ENCODE data around the gene RSPRY1. TPM values are rescaled to one million over a fixed set of nuclear protein-coding genes. Genes with fewer than 3 reads are reported as not detected.
"Not testable (repeated sequence)": the region's sequence is repeated elsewhere in the genome, so short reads cannot be mapped to it uniquely, and the experiment has no call there.

Gene RSPRY1
- total RNA-seq, 1 donor from 2014 or later = 63.7 TPM

GRCh38 chr16:57265850-57266530 lies 79.9 kb downstream of the RSPRY1 start:
- Mint-ChIP-seq H3K36me3 (ENCODE audit: insufficient read depth) (no peaks in the 10 kb centered on the region), H3K9me3 (ENCODE audit: low read depth) (no peaks in the 10 kb centered on the region), H3K27me3 (no peaks in the 10 kb centered on the region), H3K27ac (peak overlapping the region; percentile 10), H3K4me3 (ENCODE audit: low read depth) (no peak overlapping the region), H3K4me1 (ENCODE audit: low read depth) (peaks cover 20% of the 10 kb centered on the region)
- no peak for DNase-seq (ENCODE audit: low spot score, unreplicated experiment)
- TF ChIP-seq, protein P1, sequence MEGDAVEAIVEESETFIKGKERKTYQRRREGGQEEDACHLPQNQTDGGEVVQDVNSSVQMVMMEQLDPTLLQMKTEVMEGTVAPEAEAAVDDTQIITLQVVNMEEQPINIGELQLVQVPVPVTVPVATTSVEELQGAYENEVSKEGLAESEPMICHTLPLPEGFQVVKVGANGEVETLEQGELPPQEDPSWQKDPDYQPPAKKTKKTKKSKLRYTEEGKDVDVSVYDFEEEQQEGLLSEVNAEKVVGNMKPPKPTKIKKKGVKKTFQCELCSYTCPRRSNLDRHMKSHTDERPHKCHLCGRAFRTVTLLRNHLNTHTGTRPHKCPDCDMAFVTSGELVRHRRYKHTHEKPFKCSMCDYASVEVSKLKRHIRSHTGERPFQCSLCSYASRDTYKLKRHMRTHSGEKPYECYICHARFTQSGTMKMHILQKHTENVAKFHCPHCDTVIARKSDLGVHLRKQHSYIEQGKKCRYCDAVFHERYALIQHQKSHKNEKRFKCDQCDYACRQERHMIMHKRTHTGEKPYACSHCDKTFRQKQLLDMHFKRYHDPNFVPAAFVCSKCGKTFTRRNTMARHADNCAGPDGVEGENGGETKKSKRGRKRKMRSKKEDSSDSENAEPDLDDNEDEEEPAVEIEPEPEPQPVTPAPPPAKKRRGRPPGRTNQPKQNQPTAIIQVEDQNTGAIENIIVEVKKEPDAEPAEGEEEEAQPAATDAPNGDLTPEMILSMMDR (IDR thresholded peaks at IDR 0.05; ENCODE audit: unreplicated experiment) = no peak

GRCh38 chr16:57266531-57267260 lies 80.6 kb downstream of the RSPRY1 start:
- H3K27ac Mint-ChIP-seq = no peak overlapping the region
- DNase-seq (ENCODE audit: low spot score, unreplicated experiment) = no peak

GRCh38 chr16:57267343-57267742 lies 81.2 kb downstream of the RSPRY1 start:
- not testable (repeated sequence) for H3K4me3 Mint-ChIP-seq (ENCODE audit: low read depth); H3K27ac Mint-ChIP-seq; DNase-seq (ENCODE audit: low spot score, unreplicated experiment); H3K36me3 Mint-ChIP-seq (ENCODE audit: insufficient read depth); H3K27me3 Mint-ChIP-seq; H3K9me3 Mint-ChIP-seq (ENCODE audit: low read depth)
- peaks cover 20% of the 10 kb centered on the region for H3K4me1 Mint-ChIP-seq (ENCODE audit: low read depth)

More at GRCh38 chr16:57266531-57267260, 80.6 kb downstream of the RSPRY1 start:
- Mint-ChIP-seq H3K9me3 (ENCODE audit: low read depth) (no peaks in the 10 kb centered on the region), H3K4me1 (ENCODE audit: low read depth) (peaks cover 20% of the 10 kb centered on the region), H3K27me3 (no peaks in the 10 kb centered on the region), H3K36me3 (ENCODE audit: insufficient read depth) (no peaks in the 10 kb centered on the region), H3K4me3 (ENCODE audit: low read depth) (no peak overlapping the region)
- TF ChIP-seq, protein P1 (IDR thresholded peaks at IDR 0.05; ENCODE audit: unreplicated experiment) = no peak

DNA sequence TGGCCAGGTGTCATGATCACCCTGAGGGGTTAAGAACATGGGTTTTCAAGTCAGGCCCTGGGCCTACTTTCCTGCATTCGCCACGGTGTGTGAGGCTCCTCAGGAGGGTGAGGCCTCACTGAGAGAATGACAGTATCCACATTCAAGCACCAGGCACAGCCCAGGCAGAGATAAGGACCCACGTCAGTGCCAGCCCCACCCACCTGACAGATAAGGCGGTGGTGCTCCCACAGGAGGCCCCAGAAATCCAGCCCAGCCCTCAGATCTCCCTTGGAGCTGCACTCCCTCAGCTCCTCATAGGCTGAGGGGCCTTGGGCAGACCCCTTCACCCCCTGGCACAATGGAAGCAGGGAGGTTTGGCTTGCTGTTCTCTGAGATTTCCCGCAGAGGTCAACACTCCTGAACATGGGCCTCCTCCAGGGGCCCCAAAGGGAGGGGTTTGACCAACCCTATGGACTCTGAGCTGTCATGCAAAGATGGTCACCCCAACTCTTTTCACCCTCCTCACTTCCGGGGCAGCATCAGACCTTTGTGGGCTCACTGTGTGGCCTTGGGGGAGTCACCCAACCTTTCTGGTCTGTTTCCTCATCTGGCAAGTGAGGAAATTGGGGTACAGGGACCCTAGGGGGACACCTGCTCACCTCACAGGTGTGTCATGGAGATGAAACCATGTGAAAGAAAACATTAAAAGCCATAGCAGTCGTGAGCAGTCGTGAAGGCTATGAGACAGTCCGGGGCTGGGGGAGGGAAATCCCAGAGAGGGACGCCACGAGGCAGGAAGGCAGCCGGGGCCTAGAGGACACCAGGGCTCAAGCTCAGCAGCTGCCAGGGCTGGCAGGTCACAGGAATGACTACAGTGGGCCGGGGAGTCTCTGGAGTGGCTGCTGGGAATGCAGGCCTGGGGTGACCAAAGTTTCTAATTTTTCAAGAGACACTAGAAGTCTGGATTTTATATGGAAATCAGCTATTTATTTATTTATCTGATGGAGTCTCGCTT lies 83.0 kb downstream of the RSPRY1 start:
- H3K4me3 Mint-ChIP-seq (ENCODE audit: low read depth) = no peak overlapping the region
- no peak for DNase-seq (ENCODE audit: low spot score, unreplicated experiment)

GRCh38 chr16:57270221-57271062 lies 84.3 kb downstream of the RSPRY1 start:
- TF ChIP-seq, protein P1 (IDR thresholded peaks at IDR 0.05; ENCODE audit: unreplicated experiment) = no peak
- H3K27me3 Mint-ChIP-seq = no peaks in the 10 kb centered on the region
- H3K9me3 Mint-ChIP-seq (ENCODE audit: low read depth) = no peaks in the 10 kb centered on the region
- peaks cover 18% of the 10 kb centered on the region for H3K4me1 Mint-ChIP-seq (ENCODE audit: low read depth)
- H3K27ac Mint-ChIP-seq = peak overlapping the region; percentile 80
- no peak for DNase-seq (ENCODE audit: low spot score, unreplicated experiment)
- no peaks in the 10 kb centered on the region for H3K36me3 Mint-ChIP-seq (ENCODE audit: insufficient read depth)
- no peak overlapping the region for H3K4me3 Mint-ChIP-seq (ENCODE audit: low read depth)

More for the DNA sequence above, 83.0 kb downstream of the RSPRY1 start:
- H3K27me3 Mint-ChIP-seq = no peaks in the 10 kb centered on the region
- H3K4me1 Mint-ChIP-seq (ENCODE audit: low read depth) = peaks cover 21% of the 10 kb centered on the region
- H3K36me3 Mint-ChIP-seq (ENCODE audit: insufficient read depth) = no peaks in the 10 kb centered on the region
- H3K27ac Mint-ChIP-seq = peak overlapping the region; percentile 80
- TF ChIP-seq, protein P1 (IDR thresholded peaks at IDR 0.05; ENCODE audit: unreplicated experiment) = no peak
- no peaks in the 10 kb centered on the region for H3K9me3 Mint-ChIP-seq (ENCODE audit: low read depth)
